Esophagus muscularis mucosa (tissue), 3 donors: Measurements from ENCODE around the gene WDR64.

Experiments
- CTCF ChIP-seq, 3 experiments: fragments of 200-600 bp in 2 of 3; fragments of 450-650 bp in 1 of 3; sonication (generic) in 2 of 3; IDR thresholded peaks; one replicate each; pipeline ENCODE4 v1.5.1; 2017 to 2019; ENCODE audit warnings: antibody characterized with exemption in 3 of 3, mild to moderate bottlenecking in 2 of 3, moderate library complexity in 1 of 3
- POLR2A ChIP-seq: fragments of 450-650 bp; IDR thresholded peaks from one replicate; pipeline ENCODE4 v1.6.1; 2017; ENCODE audit warnings: antibody characterized with exemption, moderate library complexity, mild to moderate bottlenecking, low read depth
- POLR2AphosphoS5 ChIP-seq, 2 donors: sonication (generic); formaldehyde crosslinking; IDR thresholded peaks; one replicate each; pipeline ENCODE4 v1.6.1; 2017; ENCODE audit warnings: antibody characterized with exemption in 2 of 2

DNA sequence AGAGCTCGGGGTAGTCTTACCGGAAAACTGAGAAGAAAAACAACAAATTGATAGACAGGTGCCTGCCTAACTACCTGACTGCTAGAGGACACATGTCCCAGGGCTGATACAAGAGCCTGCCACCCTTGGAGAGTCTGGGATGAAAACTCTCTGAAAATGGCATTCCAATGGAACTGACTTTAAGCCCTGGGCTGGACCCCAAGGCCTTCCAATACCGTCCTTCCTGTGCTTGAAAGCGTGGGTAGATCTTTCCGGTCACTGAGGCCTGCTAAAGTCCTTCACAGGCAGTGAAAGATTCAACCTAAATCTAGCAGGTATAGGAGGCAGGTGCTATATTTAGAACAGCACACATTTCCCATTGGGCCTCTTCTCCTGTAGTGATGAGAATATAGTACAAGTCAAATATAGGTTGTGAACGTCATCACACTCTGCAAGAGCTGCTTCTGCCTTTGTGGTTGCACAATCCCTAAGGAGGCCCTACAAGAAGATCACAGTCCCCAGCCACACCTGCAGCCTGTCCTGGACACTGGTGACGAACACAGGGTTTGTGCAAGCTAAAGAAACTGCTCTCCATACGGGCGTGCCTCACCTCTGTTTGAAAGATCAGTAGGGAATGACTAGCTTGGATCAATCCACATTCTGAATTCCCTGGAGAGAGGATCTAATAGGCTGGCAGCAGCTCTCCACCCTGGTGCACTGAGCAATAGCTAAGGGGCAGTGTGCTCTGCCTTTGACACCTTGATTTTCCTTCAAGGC is 11.0 kb upstream of the WDR64 start:
- TF ChIP-seq POLR2AphosphoS5 (IDR thresholded peaks at IDR 0.05) (no peak), POLR2A (no peak), CTCF (IDR thresholded peaks at IDR 0.05) (no peak)
